Measurements from ENCODE around the gene EEF1B2.

- TF ChIP-seq TAF1 (IDR thresholded peaks at IDR 0.05; ENCODE audit: borderline replicate concordance, insufficient read depth, low read length) = no peak
- TF ChIP-seq, protein P1, sequence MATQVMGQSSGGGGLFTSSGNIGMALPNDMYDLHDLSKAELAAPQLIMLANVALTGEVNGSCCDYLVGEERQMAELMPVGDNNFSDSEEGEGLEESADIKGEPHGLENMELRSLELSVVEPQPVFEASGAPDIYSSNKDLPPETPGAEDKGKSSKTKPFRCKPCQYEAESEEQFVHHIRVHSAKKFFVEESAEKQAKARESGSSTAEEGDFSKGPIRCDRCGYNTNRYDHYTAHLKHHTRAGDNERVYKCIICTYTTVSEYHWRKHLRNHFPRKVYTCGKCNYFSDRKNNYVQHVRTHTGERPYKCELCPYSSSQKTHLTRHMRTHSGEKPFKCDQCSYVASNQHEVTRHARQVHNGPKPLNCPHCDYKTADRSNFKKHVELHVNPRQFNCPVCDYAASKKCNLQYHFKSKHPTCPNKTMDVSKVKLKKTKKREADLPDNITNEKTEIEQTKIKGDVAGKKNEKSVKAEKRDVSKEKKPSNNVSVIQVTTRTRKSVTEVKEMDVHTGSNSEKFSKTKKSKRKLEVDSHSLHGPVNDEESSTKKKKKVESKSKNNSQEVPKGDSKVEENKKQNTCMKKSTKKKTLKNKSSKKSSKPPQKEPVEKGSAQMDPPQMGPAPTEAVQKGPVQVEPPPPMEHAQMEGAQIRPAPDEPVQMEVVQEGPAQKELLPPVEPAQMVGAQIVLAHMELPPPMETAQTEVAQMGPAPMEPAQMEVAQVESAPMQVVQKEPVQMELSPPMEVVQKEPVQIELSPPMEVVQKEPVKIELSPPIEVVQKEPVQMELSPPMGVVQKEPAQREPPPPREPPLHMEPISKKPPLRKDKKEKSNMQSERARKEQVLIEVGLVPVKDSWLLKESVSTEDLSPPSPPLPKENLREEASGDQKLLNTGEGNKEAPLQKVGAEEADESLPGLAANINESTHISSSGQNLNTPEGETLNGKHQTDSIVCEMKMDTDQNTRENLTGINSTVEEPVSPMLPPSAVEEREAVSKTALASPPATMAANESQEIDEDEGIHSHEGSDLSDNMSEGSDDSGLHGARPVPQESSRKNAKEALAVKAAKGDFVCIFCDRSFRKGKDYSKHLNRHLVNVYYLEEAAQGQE (IDR thresholded peaks at IDR 0.05; ENCODE audit: insufficient read depth in 1 of 2, low read depth in 2 of 2, low read length in 2 of 2) = no peak
- no peak for TF ChIP-seq POLR2AphosphoS5 (IDR thresholded peaks at IDR 0.05; ENCODE audit: low read depth, low read length)
- no peak for TF ChIP-seq SIN3A (IDR thresholded peaks at IDR 0.05; ENCODE audit: borderline replicate concordance, insufficient read depth, low read length)
These were observed 571 bp downstream of the EEF1B2 start for GRCh38 chr2:206160125-206160806.
